HUES64 (cell line): Measurements from ENCODE around the gene SHC4. TPM values are rescaled to one million over a fixed set of nuclear protein-coding genes. Genes with fewer than 3 reads are reported as not detected.
A peak's percentile ranks its signal among the peaks of the same experiment; 100 is the strongest.

ENCODE experiments used
- H3K27ac ChIP-seq: 2 replicates; pipeline ENCODE4 v1.7.0; 2013; ENCODE audit warnings: low read depth, low read length, inconsistent platforms
- H3K27me3 ChIP-seq: 2 replicates; pipeline ENCODE4 v1.6.1; 2013; ENCODE audit warnings: mild to moderate bottlenecking, low read length; ENCODE audit not compliant: insufficient read depth
- H3K36me3 ChIP-seq: 2 replicates; pipeline ENCODE4 v1.6.1; 2013; ENCODE audit warnings: mild to moderate bottlenecking, low read length; ENCODE audit not compliant: insufficient read depth
- H3K4me1 ChIP-seq: 2 replicates; pipeline ENCODE4 v1.6.1; 2013; ENCODE audit warnings: mild to moderate bottlenecking, low read length, moderate library complexity; ENCODE audit not compliant: insufficient read depth
- H3K4me3 ChIP-seq: 2 replicates; pipeline ENCODE4 v1.5.1; 2013; ENCODE audit warnings: mild to moderate bottlenecking, low read length, moderate library complexity
- H3K9ac ChIP-seq: 2 replicates; pipeline ENCODE4 v1.6.1; 2013; ENCODE audit warnings: mild to moderate bottlenecking, low read depth, low read length
- H3K9me3 ChIP-seq: 2 replicates; pipeline ENCODE4 v1.6.1; 2013; ENCODE audit warnings: low read depth, low read length; ENCODE audit not compliant: insufficient read depth
- WGBS: fragments of 150-250, 120-280 bp; methylation state at CpG from one replicate; pipeline ENCODE4 v1.1.7; 2013; ENCODE audit warnings: missing lambda C conversion rate; 5-methylcytosine and 5-hydroxymethylcytosine counted together
- polyA plus RNA-seq, 2 experiments: library from polyadenylated mRNA; stranded (reverse); fragments of 50-300 nt; gene quantifications; one replicate each; pipeline ENCODE4 v1.2.3, GENCODE V29; 2013

Gene SHC4, protein sequence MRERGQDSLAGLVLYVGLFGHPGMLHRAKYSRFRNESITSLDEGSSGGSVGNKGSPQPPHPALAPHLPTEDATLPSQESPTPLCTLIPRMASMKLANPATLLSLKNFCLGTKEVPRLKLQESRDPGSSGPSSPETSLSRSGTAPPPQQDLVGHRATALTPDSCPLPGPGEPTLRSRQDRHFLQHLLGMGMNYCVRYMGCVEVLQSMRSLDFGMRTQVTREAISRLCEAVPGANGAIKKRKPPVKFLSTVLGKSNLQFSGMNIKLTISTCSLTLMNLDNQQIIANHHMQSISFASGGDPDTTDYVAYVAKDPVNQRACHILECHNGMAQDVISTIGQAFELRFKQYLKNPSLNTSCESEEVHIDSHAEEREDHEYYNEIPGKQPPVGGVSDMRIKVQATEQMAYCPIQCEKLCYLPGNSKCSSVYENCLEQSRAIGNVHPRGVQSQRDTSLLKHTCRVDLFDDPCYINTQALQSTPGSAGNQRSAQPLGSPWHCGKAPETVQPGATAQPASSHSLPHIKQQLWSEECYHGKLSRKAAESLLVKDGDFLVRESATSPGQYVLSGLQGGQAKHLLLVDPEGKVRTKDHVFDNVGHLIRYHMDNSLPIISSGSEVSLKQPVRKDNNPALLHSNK
- 0.35 TPM for polyA plus RNA-seq (2013, experiment 1 of 2)
- polyA plus RNA-seq (2013, experiment 2 of 2), result 0.63 TPM

DNA sequence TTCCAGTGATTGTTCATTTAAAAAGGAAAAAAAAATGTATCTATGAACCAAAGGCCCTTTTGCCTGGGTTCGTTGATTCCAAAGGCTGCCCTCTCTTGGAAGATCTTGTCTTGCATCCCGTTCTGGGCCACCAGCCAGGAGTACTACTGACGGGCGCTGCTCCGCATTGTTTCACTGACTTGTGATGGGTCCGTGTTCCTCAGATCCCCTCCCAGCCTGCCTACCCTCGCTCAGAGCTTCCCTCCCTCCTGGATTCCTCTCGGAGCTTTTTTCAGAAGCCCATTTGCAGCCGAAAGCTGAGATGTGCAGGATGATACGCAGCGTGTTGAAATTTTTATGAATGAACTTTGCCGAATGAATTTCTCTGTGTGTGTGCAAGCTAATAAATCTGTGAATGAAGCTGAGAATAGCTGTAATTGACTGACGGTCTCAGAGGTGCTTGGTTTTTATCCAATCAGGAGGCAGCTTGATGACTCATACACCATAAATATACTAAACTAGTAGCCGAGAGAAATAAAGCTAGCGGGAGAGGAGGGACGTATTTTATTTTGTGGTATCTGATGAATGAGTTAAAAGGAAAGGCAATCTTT, at the start of gene SHC4:
SHC4 (minus strand) TSS at position 396 of the 590 bp plus-strand sequence. CDS start 904 bp downstream, outside the sequence.
- 2% methylated on average over 15 of the region's 16 CpGs for WGBS
- H3K9ac ChIP-seq, result 0 out of 2 replicates have a peak within 1 kb of the TSS, but pooled peaks have one; percentile 7
- peak within 1 kb of the TSS; percentile 76 for H3K4me3 ChIP-seq

DNA sequence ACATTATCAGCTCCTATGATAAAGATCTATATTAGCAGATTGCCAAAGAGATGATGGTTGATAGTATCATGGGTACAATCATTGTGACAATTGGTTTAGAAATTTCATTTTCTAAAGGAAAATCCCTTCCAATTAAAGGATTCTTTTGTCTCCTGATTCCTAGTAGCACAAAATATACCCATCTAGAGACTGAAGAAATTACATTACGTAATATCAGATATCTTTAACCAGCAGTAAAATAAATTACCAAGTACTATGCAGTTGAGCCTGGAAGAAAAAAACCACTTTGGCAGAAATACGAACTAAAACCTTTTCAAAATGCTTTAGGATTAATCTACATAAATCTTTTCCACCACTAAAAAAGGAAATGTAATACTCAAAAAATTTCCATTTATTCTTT, 35.6 kb upstream of the SHC4 start:
- Histone ChIP-seq H3K9ac (no peak overlapping the region), H3K9me3 (no peaks in the 10 kb centered on the region), H3K4me3 (no peak overlapping the region), H3K4me1 (no peaks in the 10 kb centered on the region), H3K27ac (no peak overlapping the region), H3K27me3 (no peaks in the 10 kb centered on the region), H3K36me3 (peaks cover 61% of the 10 kb centered on the region)
- 94% methylated on average over 2 of the region's 2 CpGs for WGBS

More for the DNA sequence above, at the start of gene SHC4:
- peaks cover 4% of the 10 kb centered on the region; the same call in 1 of the 2 replicates for H3K4me1 ChIP-seq
- no peaks in the 10 kb centered on the region for H3K9me3 ChIP-seq
- H3K27ac ChIP-seq, result no peak within 1 kb of the TSS
- H3K36me3 ChIP-seq, result no peaks in the 10 kb centered on the region
- H3K27me3 ChIP-seq, result peaks cover 29% of the 10 kb centered on the region

DNA sequence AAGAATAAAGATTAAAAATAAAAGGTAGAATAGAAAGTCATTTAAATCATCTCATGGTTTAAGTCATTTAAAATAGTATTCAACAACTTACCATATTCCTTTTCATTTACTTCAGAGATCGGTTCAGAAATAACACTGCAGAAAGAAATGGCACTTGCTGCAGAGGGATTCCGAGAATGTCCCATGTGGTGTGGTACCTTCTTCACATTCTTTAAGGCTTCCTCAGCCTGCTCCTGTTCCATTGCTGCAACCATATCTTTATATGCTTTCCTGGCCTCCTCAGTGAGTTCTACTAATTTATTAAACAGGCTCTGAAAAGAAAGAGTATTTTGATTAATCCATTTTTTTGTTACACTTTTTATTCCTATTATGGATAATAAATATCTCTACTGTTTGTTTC, 32.6 kb upstream of the SHC4 start:
- Histone ChIP-seq H3K27ac (no peak overlapping the region), H3K9ac (no peak overlapping the region), H3K9me3 (no peaks in the 10 kb centered on the region), H3K4me3 (no peak overlapping the region), H3K27me3 (no peaks in the 10 kb centered on the region), H3K36me3 (peaks cover 83% of the 10 kb centered on the region), H3K4me1 (no peaks in the 10 kb centered on the region)
- 91% methylated on average over 2 of the region's 2 CpGs for WGBS

DNA sequence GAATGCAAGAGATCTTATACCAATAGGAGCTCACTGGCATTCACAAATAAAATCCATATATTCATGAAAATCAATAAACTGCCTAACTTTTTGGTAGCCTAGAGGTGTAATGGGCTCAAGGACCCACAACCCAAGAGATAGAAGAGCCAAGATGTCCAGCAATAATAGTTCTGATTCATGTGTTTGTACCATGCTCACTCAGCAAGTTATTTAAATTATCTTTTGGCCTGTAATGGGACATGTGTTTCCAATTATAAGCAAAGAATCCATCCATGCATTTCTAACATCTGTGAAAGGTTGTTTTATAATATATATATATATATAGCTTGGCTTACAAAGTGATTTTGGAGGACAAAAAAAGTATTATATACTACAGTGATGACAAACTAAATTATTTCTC, 29.7 kb upstream of the SHC4 start:
- Histone ChIP-seq H3K27me3 (no peaks in the 10 kb centered on the region), H3K9ac (no peak overlapping the region), H3K9me3 (no peaks in the 10 kb centered on the region), H3K27ac (no peak overlapping the region), H3K36me3 (peaks cover 75% of the 10 kb centered on the region), H3K4me3 (no peak overlapping the region), H3K4me1 (no peaks in the 10 kb centered on the region)

DNA sequence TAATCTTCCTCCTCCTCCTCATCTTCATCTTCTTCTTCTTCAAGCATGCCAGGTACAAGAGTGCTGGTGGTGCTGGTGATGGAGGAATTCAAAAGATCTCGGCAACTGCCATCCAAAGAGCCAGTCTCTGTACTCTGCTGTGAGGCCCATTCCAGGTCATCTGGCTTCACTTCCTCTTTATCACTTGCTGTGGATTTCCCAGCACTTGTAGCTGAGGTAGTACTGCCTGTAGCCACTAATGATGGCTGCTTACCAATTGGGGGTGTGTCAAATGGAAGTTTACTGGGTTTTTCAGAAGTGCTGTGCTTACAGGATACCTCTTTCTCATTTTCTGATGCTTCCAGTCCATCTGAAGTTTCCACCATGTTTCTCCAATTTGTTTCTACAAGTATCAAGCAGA, 28.8 kb upstream of the SHC4 start:
- no peaks in the 10 kb centered on the region for H3K9me3 ChIP-seq
- WGBS, result 96% methylated on average over 1 of the region's 1 CpG
- peaks cover 71% of the 10 kb centered on the region for H3K36me3 ChIP-seq
- no peak overlapping the region for H3K4me3 ChIP-seq
- H3K27me3 ChIP-seq, result no peaks in the 10 kb centered on the region
- no peaks in the 10 kb centered on the region for H3K4me1 ChIP-seq
- no peak overlapping the region for H3K27ac ChIP-seq
- H3K9ac ChIP-seq, result no peak overlapping the region

DNA sequence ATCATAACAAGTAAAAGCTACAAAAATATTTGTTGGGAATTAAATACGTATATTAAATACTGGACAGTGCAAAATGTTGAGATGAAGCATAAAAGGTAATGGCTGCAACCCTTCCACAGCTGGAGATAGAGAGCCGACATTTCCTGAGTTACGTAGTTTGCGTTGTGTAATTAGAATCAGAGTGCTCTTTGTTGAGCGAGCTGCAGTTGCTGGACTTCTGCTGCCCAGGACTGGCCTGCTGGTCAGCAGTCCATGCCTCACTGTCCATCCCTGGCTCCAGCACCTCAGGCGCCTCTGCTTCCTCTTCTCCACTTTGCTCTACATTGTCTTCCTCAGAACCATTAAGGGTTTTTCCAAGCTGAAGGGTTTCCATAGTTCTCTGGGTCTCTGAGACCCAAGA, 28.4 kb upstream of the SHC4 start:
- no peak overlapping the region for H3K27ac ChIP-seq
- no peak overlapping the region for H3K9ac ChIP-seq
- H3K36me3 ChIP-seq, result peaks cover 67% of the 10 kb centered on the region
- 95% methylated on average over 6 of the region's 6 CpGs for WGBS
- no peak overlapping the region for H3K4me3 ChIP-seq
- H3K27me3 ChIP-seq, result no peaks in the 10 kb centered on the region
- H3K9me3 ChIP-seq, result no peaks in the 10 kb centered on the region
- H3K4me1 ChIP-seq, result no peaks in the 10 kb centered on the region

DNA sequence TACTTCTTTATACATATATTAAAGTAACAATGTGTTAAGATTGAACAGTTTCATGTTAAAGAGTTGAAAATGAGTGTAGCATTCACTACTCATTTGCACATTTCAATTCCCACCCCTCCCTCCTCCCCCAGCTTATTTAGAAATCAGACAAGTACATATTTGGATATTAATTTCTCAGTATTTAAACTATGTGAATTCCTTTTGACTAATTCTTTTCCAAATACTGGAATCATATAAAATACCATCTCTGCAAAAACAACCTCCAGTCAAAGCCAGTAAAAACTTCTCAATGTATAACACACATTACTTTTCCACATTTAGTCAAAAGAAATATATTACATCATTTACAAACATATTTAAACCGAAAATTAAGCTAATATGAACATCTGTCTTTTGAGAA, 25.5 kb upstream of the SHC4 start:
- Histone ChIP-seq H3K4me1 (peaks cover 4% of the 10 kb centered on the region; the same call in 1 of the 2 replicates), H3K27ac (no peak overlapping the region), H3K27me3 (no peaks in the 10 kb centered on the region), H3K9ac (no peak overlapping the region), H3K9me3 (no peaks in the 10 kb centered on the region), H3K4me3 (no peak overlapping the region), H3K36me3 (peaks cover 45% of the 10 kb centered on the region)
- 100% methylated on average over 1 of the region's 1 CpG for WGBS

DNA sequence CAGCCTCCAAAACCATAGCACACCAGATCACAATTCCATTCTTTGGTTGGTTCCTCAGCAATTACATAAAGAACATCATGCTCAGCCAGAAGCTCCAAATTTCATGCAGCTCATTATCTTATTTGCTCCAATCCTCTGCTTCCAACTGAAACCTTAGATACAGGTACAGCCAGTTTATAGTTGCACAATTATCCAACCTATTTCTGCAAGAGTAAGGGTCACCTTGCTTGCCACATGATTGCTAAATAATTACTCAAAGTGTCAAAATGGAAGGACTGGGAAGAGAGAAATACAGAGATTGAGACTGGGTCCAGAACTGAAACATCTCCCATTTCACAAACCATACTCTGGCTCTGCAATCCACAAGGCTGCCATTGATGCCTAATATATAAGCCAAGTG, 23.4 kb upstream of the SHC4 start:
- no peak overlapping the region for H3K27ac ChIP-seq
- H3K4me3 ChIP-seq, result no peak overlapping the region
- peaks cover 4% of the 10 kb centered on the region; the same call in 1 of the 2 replicates for H3K4me1 ChIP-seq
- H3K36me3 ChIP-seq, result peaks cover 31% of the 10 kb centered on the region
- no peaks in the 10 kb centered on the region for H3K27me3 ChIP-seq
- H3K9me3 ChIP-seq, result no peaks in the 10 kb centered on the region
- H3K9ac ChIP-seq, result no peak overlapping the region

DNA sequence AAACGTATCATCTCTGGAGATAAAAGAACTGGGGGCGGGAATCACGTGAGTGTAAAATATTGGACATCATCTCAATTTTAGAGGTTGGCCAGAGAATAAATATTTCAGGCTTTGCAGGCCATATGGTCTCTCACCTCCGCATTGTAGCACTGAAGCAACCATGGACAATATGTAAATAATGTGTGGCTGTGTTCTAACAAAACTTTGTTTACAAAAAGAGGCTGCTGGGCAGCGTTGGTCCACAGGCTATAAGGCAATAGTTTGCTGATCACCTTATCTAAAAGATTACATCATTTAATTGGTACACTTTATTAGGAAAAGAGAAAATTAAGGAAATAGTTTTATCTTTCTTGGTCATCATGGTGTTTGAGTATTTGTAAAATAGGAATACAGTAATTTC, 22.5 kb upstream of the SHC4 start:
- WGBS, result 96% methylated on average over 5 of the region's 5 CpGs
- H3K9me3 ChIP-seq, result no peaks in the 10 kb centered on the region
- H3K36me3 ChIP-seq, result peaks cover 22% of the 10 kb centered on the region
- no peak overlapping the region for H3K4me3 ChIP-seq
- H3K9ac ChIP-seq, result no peak overlapping the region
- no peaks in the 10 kb centered on the region for H3K27me3 ChIP-seq
- H3K27ac ChIP-seq, result no peak overlapping the region
- peaks cover 4% of the 10 kb centered on the region; the same call in 1 of the 2 replicates for H3K4me1 ChIP-seq

DNA sequence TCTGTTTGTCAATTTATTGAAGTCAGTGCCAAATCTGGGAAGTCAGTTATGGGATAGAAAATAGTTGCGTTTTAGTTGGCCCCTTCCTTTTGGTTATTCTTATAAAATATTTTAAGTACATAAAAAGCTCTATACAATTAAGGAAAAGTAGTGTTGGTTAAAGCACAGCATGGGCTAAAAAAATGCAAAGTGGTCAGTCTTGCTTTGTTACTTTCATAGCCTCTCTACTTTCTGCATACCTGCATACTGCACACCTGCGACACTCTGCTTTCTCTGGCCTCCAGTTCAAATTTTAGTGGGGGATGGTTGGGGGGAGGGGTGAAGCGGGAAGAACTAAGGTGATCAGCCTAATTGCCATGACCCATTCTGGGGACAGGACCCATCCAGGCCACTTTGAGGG, 21.8 kb upstream of the SHC4 start:
- no peaks in the 10 kb centered on the region for H3K27me3 ChIP-seq
- 93% methylated on average over 2 of the region's 3 CpGs for WGBS
- no peak overlapping the region for H3K9ac ChIP-seq
- no peaks in the 10 kb centered on the region for H3K9me3 ChIP-seq
- no peak overlapping the region for H3K4me3 ChIP-seq
- peaks cover 4% of the 10 kb centered on the region; the same call in 1 of the 2 replicates for H3K4me1 ChIP-seq
- H3K27ac ChIP-seq, result no peak overlapping the region
- peaks cover 17% of the 10 kb centered on the region; the same call in 1 of the 2 replicates for H3K36me3 ChIP-seq

DNA sequence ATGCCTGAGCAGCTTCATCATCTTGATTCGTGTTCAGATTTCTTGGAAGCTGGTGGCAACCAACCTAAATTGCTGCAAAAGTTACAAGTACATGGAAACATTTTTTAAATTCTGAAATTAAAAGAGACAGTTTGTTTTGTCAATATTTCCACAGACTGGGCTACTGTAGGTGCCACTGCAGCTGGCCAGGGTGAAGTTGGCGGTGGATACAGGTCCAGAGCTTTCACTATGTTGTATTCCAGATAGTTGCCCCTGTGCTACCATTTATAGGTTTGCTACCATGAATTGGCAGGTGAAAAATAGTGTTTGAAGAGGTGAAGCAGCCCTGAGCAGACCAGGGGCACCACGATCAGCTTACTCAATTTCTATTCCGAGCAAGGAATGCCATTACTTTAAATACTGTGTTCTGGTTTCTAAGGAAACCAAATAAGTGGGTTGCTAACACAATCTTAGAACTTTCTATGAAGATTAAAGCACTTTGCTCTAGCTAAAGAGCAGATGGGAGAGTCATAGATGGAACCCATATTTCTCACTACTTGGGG, 21.2 kb upstream of the SHC4 start:
- Histone ChIP-seq H3K36me3 (peaks cover 11% of the 10 kb centered on the region; the same call in 1 of the 2 replicates), H3K9ac (no peak overlapping the region), H3K27ac (no peak overlapping the region), H3K4me1 (peaks cover 4% of the 10 kb centered on the region; the same call in 1 of the 2 replicates), H3K9me3 (no peaks in the 10 kb centered on the region), H3K27me3 (no peaks in the 10 kb centered on the region), H3K4me3 (no peak overlapping the region)
- WGBS, result 91% methylated on average over 4 of the region's 4 CpGs
